Ascending aorta (tissue), 2 donors: ENCODE results near the gene ABR. TPM values are rescaled to one million over a fixed set of nuclear protein-coding genes. Genes with fewer than 3 reads are reported as not detected.
"Not testable (repeated sequence)": the region's sequence is repeated elsewhere in the genome, so short reads cannot be mapped to it uniquely, and the experiment has no call there.

Source experiments
- DNase-seq, 2 donors: peaks; one replicate each; pipeline ENCODE4 v3.0.0-alpha.2; 2019; ENCODE audit warnings: low spot score in 2 of 2
- H3K27ac ChIP-seq, 2 donors: fragments of 200-600 bp; sonication (generic); one replicate each; pipeline ENCODE4 v1.5.1; 2016 to 2017; ENCODE audit warnings: mild to moderate bottlenecking in 1 of 2
- H3K27me3 ChIP-seq: fragments of 200-600 bp; sonication (generic); one replicate; pipeline ENCODE4 v1.5.1; 2017
- H3K36me3 ChIP-seq, 2 donors: fragments of 200-600 bp; sonication (generic); one replicate each; pipeline ENCODE4 v1.5.1; 2016
- H3K4me1 ChIP-seq, 2 donors: fragments of 200-600 bp; sonication (generic); one replicate each; pipeline ENCODE4 v1.5.1; 2016 to 2017; ENCODE audit warnings: mild to moderate bottlenecking in 1 of 2
- H3K4me3 ChIP-seq, 2 donors: fragments of 200-600 bp; sonication (generic); one replicate each; pipeline ENCODE4 v1.5.1; 2016 to 2017; ENCODE audit warnings: mild to moderate bottlenecking in 1 of 2
- H3K9me3 ChIP-seq, 2 donors: fragments of 200-600 bp; sonication (generic); one replicate each; pipeline ENCODE4 v1.5.1; 2016
- intact Hi-C: fragments of 100-400 bp; cut with DNase I; formaldehyde crosslinking; loops from one replicate; pipeline ENCODE4 v1.15.1; 2023
- total RNA-seq: library from RNA; depleted of rRNA; stranded (reverse); fragments of >200 nt; gene quantifications from one replicate; pipeline ENCODE4 v1.1.0, GENCODE V29; 2016
- TF ChIP-seq, protein P1 (sequence below), 3 experiments: fragments of 200-600 bp in 2 of 3; fragments of 450-650 bp in 1 of 3; sonication (generic) in 2 of 3; IDR thresholded peaks; one replicate each; pipeline ENCODE4 v1.5.1; 2016 to 2019; ENCODE audit warnings: antibody characterized with exemption in 3 of 3, mild to moderate bottlenecking in 1 of 3, moderate library complexity in 1 of 3

ABR gene
- total RNA-seq, 1 donor from 2014 or later, result 184 TPM

DNA sequence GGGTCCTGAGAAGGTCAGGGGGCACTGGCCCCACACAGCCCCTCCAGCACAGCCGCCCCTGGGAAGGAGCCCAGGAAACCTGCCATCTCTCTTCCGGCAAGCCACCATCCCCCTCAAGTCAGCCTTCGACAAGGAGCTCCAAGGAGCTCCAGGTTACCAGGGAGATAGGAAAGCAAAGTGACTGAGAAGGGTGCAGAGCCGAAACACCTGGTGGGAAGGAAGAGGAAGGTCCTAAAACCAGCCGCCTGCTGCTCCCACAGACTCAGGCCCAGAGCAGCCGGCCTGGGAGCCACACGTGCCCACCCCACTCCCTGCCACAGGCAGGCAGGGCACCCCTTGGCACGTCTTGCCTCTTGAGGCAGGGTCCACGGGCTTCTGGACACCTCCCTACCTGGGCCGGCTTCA, 102.2 kb downstream of the ABR start:
- intact Hi-C loops, result no loop called here
- Histone ChIP-seq H3K27me3 (no peaks in the 10 kb centered on the region), H3K4me3 (no peak overlapping the region), H3K4me1 (peaks cover 0 to 9% of the 10 kb centered on the region in 2 donors), H3K36me3 (peaks cover 65 to 85% of the 10 kb centered on the region in 2 donors), H3K27ac (no peak overlapping the region), H3K9me3 (no peaks in the 10 kb centered on the region)
- no peak for DNase-seq
- TF ChIP-seq, protein P1, sequence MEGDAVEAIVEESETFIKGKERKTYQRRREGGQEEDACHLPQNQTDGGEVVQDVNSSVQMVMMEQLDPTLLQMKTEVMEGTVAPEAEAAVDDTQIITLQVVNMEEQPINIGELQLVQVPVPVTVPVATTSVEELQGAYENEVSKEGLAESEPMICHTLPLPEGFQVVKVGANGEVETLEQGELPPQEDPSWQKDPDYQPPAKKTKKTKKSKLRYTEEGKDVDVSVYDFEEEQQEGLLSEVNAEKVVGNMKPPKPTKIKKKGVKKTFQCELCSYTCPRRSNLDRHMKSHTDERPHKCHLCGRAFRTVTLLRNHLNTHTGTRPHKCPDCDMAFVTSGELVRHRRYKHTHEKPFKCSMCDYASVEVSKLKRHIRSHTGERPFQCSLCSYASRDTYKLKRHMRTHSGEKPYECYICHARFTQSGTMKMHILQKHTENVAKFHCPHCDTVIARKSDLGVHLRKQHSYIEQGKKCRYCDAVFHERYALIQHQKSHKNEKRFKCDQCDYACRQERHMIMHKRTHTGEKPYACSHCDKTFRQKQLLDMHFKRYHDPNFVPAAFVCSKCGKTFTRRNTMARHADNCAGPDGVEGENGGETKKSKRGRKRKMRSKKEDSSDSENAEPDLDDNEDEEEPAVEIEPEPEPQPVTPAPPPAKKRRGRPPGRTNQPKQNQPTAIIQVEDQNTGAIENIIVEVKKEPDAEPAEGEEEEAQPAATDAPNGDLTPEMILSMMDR (IDR thresholded peaks at IDR 0.05), result no peak

DNA sequence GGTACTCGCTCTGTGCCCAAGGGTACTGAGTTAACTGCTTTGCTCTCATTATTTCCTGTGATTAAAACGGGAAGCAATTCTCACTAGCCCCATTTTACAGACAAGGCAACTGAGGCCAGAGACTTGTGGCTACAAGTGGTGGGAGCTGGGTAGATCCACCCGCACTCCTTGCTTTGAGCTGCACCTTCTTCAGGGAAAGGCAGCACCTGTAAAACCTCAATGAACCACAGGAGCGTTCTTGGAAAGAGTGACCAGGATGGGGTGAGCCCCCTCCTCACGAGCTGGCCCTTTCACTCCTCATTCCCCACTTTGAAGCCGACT, 102.8 kb downstream of the ABR start:
- no peak overlapping the region for H3K4me3 ChIP-seq
- TF ChIP-seq, protein P1 (IDR thresholded peaks at IDR 0.05), result no peak
- peaks cover 64 to 85% of the 10 kb centered on the region in 2 donors for H3K36me3 ChIP-seq
- peaks cover 0 to 9% of the 10 kb centered on the region in 2 donors for H3K4me1 ChIP-seq
- H3K27me3 ChIP-seq, result no peaks in the 10 kb centered on the region
- intact Hi-C loops, result no loop called here
- H3K27ac ChIP-seq, result no peak overlapping the region
- H3K9me3 ChIP-seq, result no peaks in the 10 kb centered on the region
- DNase-seq, result no peak

DNA sequence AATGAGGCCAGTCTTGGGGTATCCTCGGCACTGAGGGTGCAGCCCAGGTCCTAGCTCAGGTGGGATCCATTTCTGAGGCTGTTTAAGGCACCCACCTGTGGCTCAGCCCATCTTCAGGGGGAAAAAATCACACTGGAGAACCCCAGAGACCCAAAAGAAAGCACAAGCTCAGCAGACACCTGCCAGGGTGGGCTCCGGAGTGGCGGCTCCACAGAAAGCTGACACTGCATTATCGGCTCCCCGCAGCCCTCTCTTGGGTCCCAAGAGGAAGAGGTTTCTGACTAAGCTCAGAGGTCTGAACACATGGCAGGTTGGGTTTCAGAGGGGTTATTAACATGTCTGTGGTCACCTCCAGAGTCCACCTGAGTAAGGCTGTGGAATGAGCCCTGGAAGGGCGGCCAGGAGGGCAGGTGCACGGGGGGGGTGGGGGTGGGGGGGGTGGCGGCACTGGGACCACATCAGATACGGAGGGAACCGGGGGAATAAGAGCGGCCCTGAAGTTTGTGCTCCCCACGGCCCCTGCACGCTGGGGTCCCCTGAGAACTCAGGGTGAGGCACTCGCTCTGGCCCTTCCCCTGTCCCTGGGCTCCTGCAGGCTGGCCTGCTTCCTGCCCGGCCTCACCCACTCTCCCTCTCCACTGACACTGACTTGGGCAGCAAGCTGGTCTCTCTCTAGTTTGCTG, 103.3 kb downstream of the ABR start:
- intact Hi-C loops, result no loop called here
- Histone ChIP-seq H3K4me1 (peaks cover 0 to 9% of the 10 kb centered on the region in 2 donors), H3K4me3 (no peak overlapping the region), H3K36me3 (peaks cover 64 to 85% of the 10 kb centered on the region in 2 donors), H3K27ac (no peak overlapping the region), H3K27me3 (no peaks in the 10 kb centered on the region), H3K9me3 (no peaks in the 10 kb centered on the region)
- TF ChIP-seq, protein P1 (IDR thresholded peaks at IDR 0.05), result no peak
- DNase-seq, result no peak

DNA sequence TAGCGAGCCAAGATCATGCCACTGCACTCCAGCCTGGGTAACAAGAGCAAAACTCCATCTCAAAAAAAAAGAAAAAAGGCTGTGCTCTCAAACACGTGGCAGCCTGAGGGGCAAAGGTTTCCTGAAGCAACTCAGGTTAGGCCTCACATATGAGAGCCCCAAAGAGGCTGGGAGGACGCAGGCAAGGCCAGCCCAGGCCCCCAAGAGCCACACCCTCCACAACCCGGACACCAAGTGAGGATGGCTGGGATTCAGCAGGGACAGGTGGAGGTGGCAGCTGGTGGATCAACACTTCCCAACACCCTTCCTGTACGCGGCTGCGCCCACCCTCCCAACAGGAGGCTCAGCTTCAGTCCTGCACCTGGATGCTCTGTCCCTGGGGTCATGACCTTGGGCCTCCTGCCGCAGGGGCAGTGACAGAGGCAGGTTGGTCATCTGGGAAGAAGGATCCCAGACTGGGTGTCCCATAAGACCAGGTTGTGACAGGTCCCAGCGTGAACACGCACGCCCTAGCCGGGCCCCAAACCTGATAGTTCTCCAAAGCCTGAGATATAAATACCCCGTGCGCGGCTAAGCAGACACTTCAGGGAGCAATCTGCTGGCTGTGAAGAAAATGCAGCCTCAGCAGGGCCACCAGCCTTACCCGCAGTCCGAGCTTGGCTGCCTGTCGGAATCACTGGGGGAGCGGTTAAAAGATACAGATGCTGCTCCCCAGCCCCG, 104.7 kb downstream of the ABR start:
- peaks cover 67 to 85% of the 10 kb centered on the region in 2 donors for H3K36me3 ChIP-seq
- intact Hi-C loops, result no loop called here
- DNase-seq, result no peak

DNA sequence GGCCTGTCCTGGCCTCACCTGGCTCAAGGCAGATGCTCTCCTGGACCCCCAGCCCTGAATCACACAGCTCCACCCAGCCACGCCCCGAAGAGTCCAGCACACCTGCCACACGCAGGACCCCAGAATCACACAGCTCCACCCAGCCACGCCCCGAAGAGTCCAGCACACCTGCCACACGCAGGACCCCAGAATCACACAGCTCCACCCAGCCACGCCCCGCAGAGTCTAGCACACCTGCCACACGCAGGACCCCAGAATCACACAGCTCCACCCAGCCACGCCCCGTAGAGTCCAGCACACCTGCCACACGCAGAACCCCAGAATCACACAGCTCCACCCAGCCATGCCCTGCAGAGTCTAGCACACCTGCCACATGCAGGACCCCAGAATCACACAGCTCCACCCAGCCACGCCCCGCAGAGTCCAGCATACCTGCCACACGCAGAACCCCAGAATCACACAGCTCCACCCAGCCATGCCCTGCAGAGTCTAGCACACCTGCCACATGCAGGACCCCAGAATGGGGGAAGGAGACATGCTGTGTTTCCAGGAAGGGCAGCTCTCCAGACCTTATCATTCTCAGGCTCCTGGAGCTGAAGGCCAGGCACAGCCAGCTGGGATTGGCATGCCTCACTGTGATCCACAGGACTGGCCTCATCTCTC, 105.7 kb downstream of the ABR start:
- H3K27ac ChIP-seq, H3K4me1 ChIP-seq, DNase-seq, H3K27me3 ChIP-seq, intact Hi-C loops, H3K4me3 ChIP-seq, H3K9me3 ChIP-seq: not testable (repeated sequence)
- peaks cover 68 to 80% of the 10 kb centered on the region in 2 donors for H3K36me3 ChIP-seq

More for the DNA sequence above, 104.7 kb downstream of the ABR start:
- Histone ChIP-seq H3K9me3 (no peaks in the 10 kb centered on the region), H3K4me1 (peaks cover 0 to 6% of the 10 kb centered on the region in 2 donors), H3K4me3 (no peak overlapping the region), H3K27me3 (no peaks in the 10 kb centered on the region), H3K27ac (no peak overlapping the region)
- TF ChIP-seq, protein P1 (IDR thresholded peaks at IDR 0.05), result no peak
